BE2C (cell line): ENCODE results near the gene SNAP29.

Source experiments
- DNase-seq: peaks from one replicate; pipeline ENCODE4 v3.0.0-alpha.2; 2020
- H3K27me3 ChIP-seq: fragments of 250-450 bp; sonication (Bioruptor Pico); 2 replicates; pipeline ENCODE4 v1.5.1; 2020; ENCODE audit warnings: mild to moderate bottlenecking
- H3K36me3 ChIP-seq: fragments of 250-450 bp; sonication (Bioruptor Pico); 2 replicates; pipeline ENCODE4 v1.5.1; 2020; ENCODE audit warnings: mild to moderate bottlenecking
- H3K4me1 ChIP-seq: fragments of 250-450 bp; sonication (Bioruptor Pico); 2 replicates; pipeline ENCODE4 v1.5.1; 2020
- H3K4me3 ChIP-seq: 2 replicates; pipeline ENCODE4 v1.5.1; 2011; ENCODE audit warnings: low read depth, low read length
- H3K9me3 ChIP-seq: fragments of 250-450 bp; sonication (Bioruptor Pico); 2 replicates; pipeline ENCODE4 v1.5.1; 2020
- CTCF ChIP-seq: IDR thresholded peaks from 2 replicates; pipeline ENCODE4 v1.5.1; 2012; ENCODE audit warnings: mild to moderate bottlenecking, low read depth, low read length

SNAP29 gene

GRCh38 chr22:20843501-20843900 lies 15.3 kb upstream of the SNAP29 start:
- DNase-seq, result no peak
- no peak overlapping the region for H3K4me3 ChIP-seq
- H3K36me3 ChIP-seq, result no peaks in the 10 kb centered on the region; the same call in 1 of the 2 replicates
- no peaks in the 10 kb centered on the region for H3K27me3 ChIP-seq
- H3K4me1 ChIP-seq, result no peaks in the 10 kb centered on the region; the same call in 1 of the 2 replicates
- no peak for TF ChIP-seq CTCF
- no peaks in the 10 kb centered on the region for H3K9me3 ChIP-seq

- no peak for TF ChIP-seq CTCF
- DNase-seq, result no peak
- Histone ChIP-seq H3K4me1 (no peaks in the 10 kb centered on the region; the same call in 1 of the 2 replicates), H3K36me3 (no peaks in the 10 kb centered on the region; the same call in 1 of the 2 replicates), H3K9me3 (no peaks in the 10 kb centered on the region), H3K4me3 (no peak overlapping the region), H3K27me3 (no peaks in the 10 kb centered on the region)
Observed at GRCh38 chr22:20844055-20845037, 14.5 kb upstream of the SNAP29 start.

GRCh38 chr22:20847318-20847822 lies 11.4 kb upstream of the SNAP29 start:
- Histone ChIP-seq H3K9me3 (no peaks in the 10 kb centered on the region; the same call in 1 of the 2 replicates), H3K27me3 (no peaks in the 10 kb centered on the region), H3K36me3 (no peaks in the 10 kb centered on the region), H3K4me1 (no peaks in the 10 kb centered on the region; the same call in 1 of the 2 replicates), H3K4me3 (no peak overlapping the region)
- no peak for TF ChIP-seq CTCF
- no peak for DNase-seq

- Histone ChIP-seq H3K9me3 (no peaks in the 10 kb centered on the region; the same call in 1 of the 2 replicates), H3K4me3 (no peak overlapping the region), H3K36me3 (no peaks in the 10 kb centered on the region), H3K4me1 (0 out of 2 replicates have a peak, but pooled peaks cover 3% of the 10 kb centered on the region), H3K27me3 (no peaks in the 10 kb centered on the region)
- TF ChIP-seq CTCF, result peak; percentile 11; the same call in 1 of the 2 replicates
- no peak for DNase-seq
Observed at GRCh38 chr22:20852076-20852475, 6.7 kb upstream of the SNAP29 start.

- H3K36me3 ChIP-seq, result no peaks in the 10 kb centered on the region
- TF ChIP-seq CTCF, result no peak
- no peak for DNase-seq
- no peaks in the 10 kb centered on the region; the same call in 1 of the 2 replicates for H3K9me3 ChIP-seq
- H3K4me1 ChIP-seq, result 0 out of 2 replicates have a peak, but pooled peaks cover 3% of the 10 kb centered on the region
- no peak overlapping the region for H3K4me3 ChIP-seq
- H3K27me3 ChIP-seq, result no peaks in the 10 kb centered on the region
Observed at GRCh38 chr22:20852503-20852902, 6.3 kb upstream of the SNAP29 start.

- Histone ChIP-seq H3K36me3 (no peaks in the 10 kb centered on the region), H3K4me1 (0 out of 2 replicates have a peak, but pooled peaks cover 3% of the 10 kb centered on the region), H3K4me3 (no peak overlapping the region), H3K9me3 (no peaks in the 10 kb centered on the region; the same call in 1 of the 2 replicates), H3K27me3 (no peaks in the 10 kb centered on the region)
- TF ChIP-seq CTCF, result no peak
- DNase-seq, result no peak
Observed at GRCh38 chr22:20853236-20853660, 5.6 kb upstream of the SNAP29 start.
